Motor neuron (in vitro differentiated cells): Measurements from ENCODE around the gene INSM1. TPM values are rescaled to one million over a fixed set of nuclear protein-coding genes. Genes with fewer than 3 reads are reported as not detected.

Experiments used
- ATAC-seq, 8 experiments: fragments of 200-7000 bp; cut with Tn5 transposase; replicated peaks in 6 of 8; 2 replicates each; pipeline ENCODE4 v1.8.0; 2021; ENCODE audit warnings: mild to moderate bottlenecking in 8 of 8, moderate library complexity in 8 of 8
- H3K27ac ChIP-seq, 2 donors: fragments of 250-450 bp; sonication (Bioruptor Pico); 2 replicates each; pipeline ENCODE4 v1.9.0; 2021; ENCODE audit warnings: antibody characterized with exemption in 2 of 2, mild to moderate bottlenecking in 2 of 2, moderate library complexity in 1 of 2
- H3K4me1 ChIP-seq, 2 donors: fragments of 250-450 bp; sonication (Bioruptor Pico); replicated peaks in 1 of 2; 2 replicates each; pipeline ENCODE4 v1.6.1; 2021; ENCODE audit warnings: antibody characterized with exemption in 2 of 2, mild to moderate bottlenecking in 2 of 2, moderate library complexity in 1 of 2
- H3K4me3 ChIP-seq, 5 donors: fragments of 250-450 bp; sonication (Bioruptor Pico); 2 replicates each; pipeline ENCODE4 v1.9.0; 2021; ENCODE audit warnings: antibody characterized with exemption in 5 of 5, mild to moderate bottlenecking in 5 of 5, moderate library complexity in 4 of 5
- WGBS, 10 experiments: fragments of 450-650 bp; shearing (Covaris generic); methylation state at CpG; one replicate each; pipeline ENCODE4 v1.0.0; 2022; 5-methylcytosine and 5-hydroxymethylcytosine counted together
- in situ Hi-C, 9 experiments: fragments of 400-800 bp; cut with MboI; loops; one replicate each; pipeline ENCODE4 v1.15.0; 2021; ENCODE audit warnings: low sequenced_read_pairs in 9 of 9, low pct_unique_long_range_greater_than_20kb in 2 of 9; ENCODE audit not compliant: unreplicated experiment in 9 of 9
- total RNA-seq, 8 experiments: library from RNA; unstranded; fragments of 300-600 nt; gene quantifications; 2 replicates each; pipeline versions ENCODE4 v1.2.3 to v1.2.4, GENCODE V29; 2022

The INSM1 gene
- total RNA-seq, 8 experiments from 2014 or later, result 0.56 to 33.1 (median 4.8) TPM; not detected in 2

GRCh38 chr20:20399531-20400500 is 31.9 kb downstream of the INSM1 start:
- peak in 3 of 8 experiments; percentile 83 to 97 (median 88) for ATAC-seq
- Histone ChIP-seq H3K4me1 (peaks cover 10 to 16% of the 10 kb centered on the region in 2 donors), H3K27ac (no peak overlapping the region), H3K4me3 (no peak overlapping the region)
- 20 to 91% (median 63%) methylated on average over 1 to 11 of the region's 13 CpGs; no CpG with 5 or more reads in 2 of the 10 experiments for WGBS, 10 experiments
- in situ Hi-C loops, result no loop called here

- 30 to 100% (median 92%) methylated on average over 1 to 2 of the region's 3 CpGs; no CpG with 5 or more reads in 6 of the 10 experiments for WGBS, 10 experiments
- ATAC-seq, result peak in 1 of 8 experiments; percentile 18
- in situ Hi-C loops, result no loop called here
- no peak overlapping the region for H3K4me3 ChIP-seq
- H3K4me1 ChIP-seq, result no peaks in the 10 kb centered on the region
- H3K27ac ChIP-seq, result no peak overlapping the region
Measured at GRCh38 chr20:20401991-20402390, 34.1 kb downstream of the INSM1 start.

DNA sequence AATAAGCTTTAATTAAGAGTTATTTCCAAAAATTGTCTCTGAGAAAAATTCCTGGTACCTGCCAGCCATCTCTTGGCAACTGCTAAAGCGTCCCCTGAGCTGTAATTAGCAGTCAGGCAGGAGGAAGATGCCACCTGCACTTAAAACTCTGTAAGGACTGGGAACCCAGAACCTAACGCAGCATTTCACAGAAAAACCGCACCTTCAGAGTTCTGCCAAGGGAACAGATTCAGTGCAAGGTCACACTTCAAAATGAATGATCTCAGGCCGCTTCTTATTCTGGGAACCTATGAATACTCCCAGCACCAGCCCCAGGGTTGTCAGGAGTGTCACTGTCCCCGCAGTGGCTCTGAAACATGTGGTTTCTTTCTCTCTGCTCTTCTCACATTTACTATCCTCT is 36.7 kb downstream of the INSM1 start:
- H3K4me1 ChIP-seq, result peaks cover 24 to 25% of the 10 kb centered on the region in 2 donors
- no peak overlapping the region for H3K4me3 ChIP-seq
- in situ Hi-C loops, result no loop called here
- ATAC-seq, result no peak
- 40 to 92% (median 83%) methylated on average over 1 to 5 of the region's 5 CpGs; no CpG with 5 or more reads in 1 of the 10 experiments for WGBS, 10 experiments
- H3K27ac ChIP-seq, result no peak overlapping the region

- 60 to 100% (median 88%) methylated on average over 1 to 9 of the region's 10 CpGs for WGBS, 10 experiments
- Histone ChIP-seq H3K27ac (no peak overlapping the region), H3K4me1 (peaks cover 28 to 35% of the 10 kb centered on the region in 2 donors), H3K4me3 (no peak overlapping the region)
- in situ Hi-C loops, result no loop called here
- no peak for ATAC-seq
Measured at GRCh38 chr20:20405623-20406022, 37.7 kb downstream of the INSM1 start.

DNA sequence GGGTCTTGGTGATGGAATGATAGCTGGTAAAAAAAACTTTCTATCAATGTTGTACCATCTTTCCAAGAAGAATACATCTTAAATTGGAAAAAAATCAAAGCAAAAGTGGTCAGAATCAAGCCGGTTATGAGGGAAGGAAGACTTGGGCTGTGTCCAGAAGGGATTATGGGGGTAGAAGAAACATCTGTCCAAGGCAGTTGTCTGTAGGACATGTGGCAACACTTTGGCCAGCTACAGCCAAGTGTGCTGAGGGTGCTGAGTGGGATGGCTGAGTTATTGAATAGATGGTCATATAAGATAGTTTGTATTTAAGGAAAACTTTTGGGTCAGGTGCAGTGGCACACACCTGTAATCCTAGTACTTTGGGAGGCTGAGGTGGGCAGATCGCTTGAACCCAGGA is 38.4 kb downstream of the INSM1 start:
- 33 to 100% (median 100%) methylated on average over 1 to 2 of the region's 2 CpGs; no CpG with 5 or more reads in 4 of the 10 experiments for WGBS, 10 experiments
- no peak for ATAC-seq

DNA sequence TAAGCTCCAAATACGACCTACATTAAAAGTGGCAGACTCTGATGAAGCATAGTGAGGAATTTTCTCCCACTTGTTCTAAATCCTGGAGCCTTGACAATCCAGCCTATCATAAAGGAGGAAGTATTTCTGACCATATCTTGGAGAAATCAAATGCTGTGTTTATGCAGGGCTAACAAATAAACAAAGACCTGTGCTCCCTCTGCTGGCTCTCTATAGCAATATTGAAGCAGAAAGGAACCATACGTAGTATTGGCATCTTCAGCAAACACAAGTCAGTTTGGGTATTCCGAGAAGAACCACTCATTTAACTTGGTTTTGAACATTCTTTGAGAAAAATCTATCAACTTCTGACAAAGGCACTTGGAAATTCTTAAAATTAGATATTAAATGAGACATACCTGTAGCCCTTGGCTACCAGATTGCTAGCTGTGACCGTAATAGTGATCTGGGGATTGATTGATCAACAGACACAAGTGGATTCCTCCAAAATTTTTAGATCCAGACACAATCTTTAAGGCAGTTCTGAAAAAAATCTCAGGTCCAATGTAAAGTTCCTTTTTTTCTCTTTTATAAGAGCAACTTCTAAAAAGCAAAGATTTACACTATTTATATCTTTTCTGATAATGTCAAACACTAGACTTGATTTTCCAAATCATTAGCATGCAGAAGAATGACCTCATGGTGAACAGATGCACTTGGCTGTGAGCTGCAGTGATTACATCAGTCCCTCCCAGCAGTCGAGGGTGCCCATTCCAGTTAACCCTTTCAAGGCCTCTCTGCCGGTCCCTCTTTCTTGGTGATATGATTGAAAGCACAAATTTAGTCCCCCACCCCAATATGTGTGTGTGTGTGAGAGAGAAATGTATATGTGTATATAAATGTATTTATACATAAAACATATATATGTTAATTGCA is 40.2 kb downstream of the INSM1 start:
- ATAC-seq, result peak; percentile 51 to 85 (median 68)
- in situ Hi-C loops, result no loop called here
- H3K4me3 ChIP-seq, result no peak overlapping the region
- H3K27ac ChIP-seq, result peak overlapping the region; percentile 2 to 50
- 0 to 100% (median 73%) methylated on average over 1 to 6 of the region's 6 CpGs for WGBS, 10 experiments
- peaks cover 50 to 60% of the 10 kb centered on the region in 2 donors for H3K4me1 ChIP-seq

More for the DNA sequence above, 38.4 kb downstream of the INSM1 start:
- Histone ChIP-seq H3K27ac (no peak overlapping the region), H3K4me3 (no peak overlapping the region), H3K4me1 (peaks cover 33 to 42% of the 10 kb centered on the region in 2 donors)
- in situ Hi-C loops, result no loop called here

DNA sequence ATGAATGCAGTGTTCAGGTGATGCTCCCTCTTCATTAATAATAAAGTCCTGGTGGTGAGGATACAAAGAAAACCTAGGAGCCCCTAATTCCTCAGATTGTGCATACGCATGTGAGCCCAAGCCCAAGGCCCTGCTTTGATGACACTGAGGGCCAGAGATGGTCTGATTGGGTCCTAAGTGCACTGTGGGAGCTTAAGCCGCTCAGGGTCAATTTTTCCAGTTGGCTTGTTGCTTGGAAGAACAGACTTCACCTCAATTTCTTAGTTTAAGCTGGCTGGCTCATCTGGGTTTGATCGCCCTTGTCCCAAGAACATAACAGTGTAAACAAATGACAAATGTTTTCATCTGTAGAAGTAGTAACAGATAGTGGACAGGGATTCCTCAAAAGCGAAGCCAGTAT is 41.4 kb downstream of the INSM1 start:
- Histone ChIP-seq H3K4me1 (peaks cover 62 to 72% of the 10 kb centered on the region in 2 donors), H3K27ac (no peak overlapping the region), H3K4me3 (no peak overlapping the region)
- ATAC-seq, result no peak
- 67 to 100% (median 100%) methylated on average over 1 to 4 of the region's 4 CpGs; no CpG with 5 or more reads in 1 of the 10 experiments for WGBS, 10 experiments
- in situ Hi-C loops, result no loop called here

DNA sequence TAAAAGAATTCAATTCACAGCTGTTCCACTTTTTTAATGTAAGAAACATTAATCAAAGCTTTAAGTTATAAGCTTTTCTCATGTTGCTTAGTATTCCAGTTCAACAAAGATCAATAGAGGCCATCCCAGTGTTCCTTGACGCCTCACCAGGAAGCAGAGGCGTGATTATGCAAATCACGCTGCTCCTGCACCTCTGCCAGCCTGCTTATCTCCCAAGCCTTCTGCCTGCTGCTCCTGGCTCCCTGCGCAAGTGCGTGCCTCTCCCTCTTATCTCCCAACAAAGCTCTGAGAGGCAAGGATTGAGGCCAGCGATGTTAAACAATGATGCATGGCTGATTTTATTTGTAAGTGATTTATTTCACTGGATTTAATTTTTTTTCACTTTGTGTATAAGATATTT is 42.8 kb downstream of the INSM1 start:
- peak overlapping the region in 3 of 5 donors; percentile 12 to 21 (median 16) for H3K4me3 ChIP-seq
- WGBS, 10 experiments, result 0 to 87% (median 13%) methylated on average over 1 to 6 of the region's 6 CpGs; no CpG with 5 or more reads in 1 of the 10 experiments
- peaks cover 68 to 79% of the 10 kb centered on the region in 2 donors for H3K4me1 ChIP-seq
- in situ Hi-C loops, result no loop called here
- ATAC-seq, result peak in 7 of 8 experiments; percentile 24 to 74 (median 67)
- peak overlapping the region; percentile 2 to 57 for H3K27ac ChIP-seq

- in situ Hi-C loops, result no loop called here
- 8 to 98% (median 65%) methylated on average over 3 to 11 of the region's 12 CpGs; no CpG with 5 or more reads in 1 of the 10 experiments for WGBS, 10 experiments
- H3K4me1 ChIP-seq, result peaks cover 68 to 79% of the 10 kb centered on the region in 2 donors
- peak overlapping the region in 4 of 5 donors; percentile 5 to 21 (median 14) for H3K4me3 ChIP-seq
- peak in 4 of 8 experiments; percentile 27 to 51 (median 46) for ATAC-seq
- H3K27ac ChIP-seq, result peak overlapping the region in 1 of 2 donors; percentile 57
Measured at GRCh38 chr20:20411402-20411801, 43.5 kb downstream of the INSM1 start.

DNA sequence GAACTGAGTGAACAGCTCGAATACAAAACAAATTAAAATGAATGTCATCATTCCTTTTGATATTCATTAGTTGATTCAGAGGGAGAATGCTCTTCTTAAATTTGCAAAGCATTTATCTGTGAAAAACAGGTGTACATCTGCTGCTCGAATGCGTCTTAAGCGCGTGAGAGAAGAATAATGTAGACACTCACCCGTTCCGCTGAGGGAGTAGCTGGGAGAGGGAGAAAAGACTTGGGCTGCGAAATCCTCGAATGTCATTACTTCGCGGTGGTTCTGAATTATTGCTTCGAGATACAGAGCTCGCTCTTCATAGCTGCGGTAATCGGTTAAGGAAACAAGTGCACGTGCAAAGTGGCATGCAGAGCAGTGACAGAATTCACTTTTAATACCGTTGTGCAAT is 43.9 kb downstream of the INSM1 start:
- peak in 5 of 8 experiments; percentile 4 to 43 (median 38) for ATAC-seq
- H3K4me3 ChIP-seq, result peak overlapping the region in 4 of 5 donors; percentile 5 to 21 (median 14)
- in situ Hi-C loops, result no loop called here
- peak overlapping the region in 1 of 2 donors; percentile 57 for H3K27ac ChIP-seq
- peaks cover 68 to 79% of the 10 kb centered on the region in 2 donors for H3K4me1 ChIP-seq
- WGBS, 10 experiments, result 1 to 93% (median 35%) methylated on average over 1 to 16 of the region's 17 CpGs

DNA sequence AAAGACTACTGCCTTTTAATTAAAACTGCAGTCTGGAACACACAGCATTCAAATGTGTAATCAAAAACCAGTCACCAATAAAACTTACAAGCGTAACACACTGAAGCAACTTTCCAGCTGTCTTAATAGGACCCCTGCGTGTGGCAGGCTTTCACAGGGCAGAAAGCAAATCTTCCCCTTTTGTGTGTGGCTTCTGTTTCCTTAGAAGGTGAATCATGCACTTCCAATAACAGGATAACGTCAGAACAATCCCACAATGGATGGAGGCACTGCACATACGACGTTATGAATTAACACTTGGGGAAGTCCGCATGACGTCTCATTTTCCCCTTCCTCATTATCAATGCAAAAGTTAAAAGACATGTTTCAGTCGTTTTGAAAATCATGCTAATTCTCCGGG is 44.8 kb downstream of the INSM1 start:
- Histone ChIP-seq H3K4me3 (no peak overlapping the region), H3K4me1 (peaks cover 62 to 73% of the 10 kb centered on the region in 2 donors), H3K27ac (no peak overlapping the region)
- in situ Hi-C loops, result no loop called here
- WGBS, 10 experiments, result 21 to 80% (median 46%) methylated on average over 1 to 9 of the region's 9 CpGs
- peak in 3 of 8 experiments; percentile 15 to 38 (median 33) for ATAC-seq

DNA sequence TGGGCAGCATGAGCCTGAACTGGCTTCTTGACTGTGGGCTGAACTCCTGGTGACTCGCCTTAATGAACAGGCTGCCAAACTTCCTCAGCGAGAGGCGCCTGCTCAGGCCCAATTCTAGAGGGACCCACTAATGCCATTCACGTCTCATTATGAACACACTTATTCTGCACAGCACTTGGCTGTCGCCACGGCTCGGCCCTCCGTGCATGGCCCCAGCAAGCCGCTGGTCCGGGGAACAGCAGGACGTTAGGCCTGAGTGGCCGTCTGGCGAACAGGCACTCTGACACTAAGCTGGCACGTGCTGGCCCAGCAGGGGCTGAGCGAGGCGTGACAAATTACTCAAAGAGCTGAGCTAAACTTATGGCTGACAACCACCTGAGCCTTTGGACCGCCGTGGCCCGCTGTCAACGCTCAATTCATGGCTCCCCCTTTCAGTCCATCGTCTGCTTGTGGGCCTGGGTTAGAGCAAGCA is 45.9 kb downstream of the INSM1 start:
- in situ Hi-C loops, result no loop called here
- WGBS, 10 experiments, result 58 to 95% (median 77%) methylated on average over 3 to 14 of the region's 21 CpGs; no CpG with 5 or more reads in 6 of the 10 experiments
- Histone ChIP-seq H3K4me3 (no peak overlapping the region), H3K4me1 (peaks cover 51 to 62% of the 10 kb centered on the region in 2 donors), H3K27ac (peak overlapping the region; percentile 9 to 21)
- peak in 5 of 8 experiments; percentile 52 to 66 (median 66) for ATAC-seq
